A549 (cell line): ENCODE measurements around the gene RNASEH2C.
"Not testable (repeated sequence)": the region's sequence is repeated elsewhere in the genome, so short reads cannot be mapped to it uniquely, and the experiment has no call there.

Experiments used
- CEBPB ChIP-seq, 2 experiments: fragments of >200 bp in 1 of 2; sonication (Bioruptor Twin) in 1 of 2; formaldehyde crosslinking in 1 of 2; IDR thresholded peaks; 2 replicates each; pipeline ENCODE4 v1.6.1; 2012 to 2016
- CHD2 ChIP-seq: fragments of 150-350 bp; IDR thresholded peaks from 2 replicates; pipeline ENCODE4 v1.6.1; 2014; ENCODE audit warnings: low read length; ENCODE audit not compliant: partially characterized antibody
- CTCF ChIP-seq: fragments of >200 bp; sonication (Bioruptor Twin); formaldehyde crosslinking; IDR thresholded peaks from 3 replicates; pipeline ENCODE4 v1.5.1; 2016
- FOXS1 ChIP-seq: fragments of 250-450 bp; sonication (Bioruptor Pico); IDR thresholded peaks from 2 replicates; pipeline ENCODE4 v1.5.0; 2020; ENCODE audit warnings: mild to moderate bottlenecking, moderate library complexity
- GATA3 ChIP-seq: IDR thresholded peaks from 2 replicates; pipeline ENCODE4 v1.6.1; 2012; ENCODE audit warnings: borderline replicate concordance
- HDAC2 ChIP-seq: fragments of 200-600 bp; sonication (generic); IDR thresholded peaks from 2 replicates; pipeline ENCODE4 v1.6.1; 2016
- MAFK ChIP-seq: fragments of 450-650 bp; IDR thresholded peaks from 2 replicates; pipeline ENCODE4 v1.6.1; 2014; ENCODE audit not compliant: partially characterized antibody
- NR3C1 ChIP-seq: fragments of >200 bp; sonication (Bioruptor Twin); formaldehyde crosslinking; IDR thresholded peaks from 3 replicates; pipeline ENCODE4 v1.6.1; 2017
- POLR2A ChIP-seq: IDR thresholded peaks from 2 replicates; pipeline ENCODE4 v1.6.1; 2012; ENCODE audit warnings: mild to moderate bottlenecking, low read length
- REST ChIP-seq: fragments of 200-600 bp; sonication (generic); IDR thresholded peaks from 2 replicates; pipeline ENCODE4 v1.6.1; 2016; ENCODE audit warnings: antibody characterized with exemption, mild to moderate bottlenecking, moderate library complexity
- ZFP36 ChIP-seq: fragments of 450-650 bp; IDR thresholded peaks from 2 replicates; pipeline ENCODE4 v1.6.1; 2014; ENCODE audit warnings: borderline replicate concordance; ENCODE audit not compliant: partially characterized antibody
- TF ChIP-seq, protein P1 (sequence below): IDR thresholded peaks from 2 replicates; pipeline ENCODE4 v1.6.1; 2012

GRCh38 chr11:65683480-65683879 is 37.1 kb downstream of the RNASEH2C start:
- not testable (repeated sequence) for TF ChIP-seq CTCF; POLR2A; MAFK; FOXS1 (CRISPR knock-in tag); REST; ZFP36; CHD2; GATA3; HDAC2; NR3C1; CEBPB (IDR thresholded peaks at IDR 0.05)
- TF ChIP-seq, protein P1, sequence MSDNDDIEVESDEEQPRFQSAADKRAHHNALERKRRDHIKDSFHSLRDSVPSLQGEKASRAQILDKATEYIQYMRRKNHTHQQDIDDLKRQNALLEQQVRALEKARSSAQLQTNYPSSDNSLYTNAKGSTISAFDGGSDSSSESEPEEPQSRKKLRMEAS = not testable (repeated sequence)
